Peyer's patch (tissue), 4 donors: Measurements from ENCODE around the gene ATP9B. TPM values are rescaled to one million over a fixed set of nuclear protein-coding genes. Genes with fewer than 3 reads are reported as not detected.

Source experiments
- DNase-seq, 3 donors: peaks; one replicate each; pipeline ENCODE4 v3.0.0-alpha.2; 2017 to 2019
- H3K27ac ChIP-seq, 4 donors: fragments of 200-600 bp; sonication (generic); one replicate each; pipeline ENCODE4 v1.5.1; 2016 to 2019
- H3K27me3 ChIP-seq, 2 donors: fragments of 200-600 bp; sonication (generic); one replicate each; pipeline ENCODE4 v1.5.1; 2019
- H3K36me3 ChIP-seq, 3 donors: fragments of 200-600 bp; sonication (generic); one replicate each; pipeline ENCODE4 v1.5.1; 2016 to 2019
- H3K4me1 ChIP-seq, 4 donors: fragments of 200-600 bp; sonication (generic); one replicate each; pipeline ENCODE4 v1.5.1; 2016 to 2019
- H3K4me3 ChIP-seq, 4 donors: fragments of 200-600 bp; sonication (generic); 1 replicate in 3 of 4; 2 replicates in 1 of 4; pipeline ENCODE4 v1.5.1; 2016 to 2019; ENCODE audit warnings: mild to moderate bottlenecking in 1 of 4
- H3K9me3 ChIP-seq, 4 donors: fragments of 200-600 bp; sonication (generic); one replicate each; pipeline ENCODE4 v1.5.1; 2016 to 2019; ENCODE audit warnings: mild to moderate bottlenecking in 1 of 4
- CTCF ChIP-seq, 6 experiments: fragments of 450-650 bp in 4 of 6; fragments of 200-600 bp in 2 of 6; sonication (generic) in 1 of 6; IDR thresholded peaks; one replicate each; pipeline ENCODE4 v1.5.1; 2017 to 2019; ENCODE audit warnings: antibody characterized with exemption in 6 of 6, mild to moderate bottlenecking in 3 of 6, moderate library complexity in 1 of 6
- POLR2A ChIP-seq, 2 donors: fragments of 450-650 bp; IDR thresholded peaks; one replicate each; pipeline ENCODE4 v1.5.1; 2017; ENCODE audit warnings: antibody characterized with exemption in 2 of 2, mild to moderate bottlenecking in 2 of 2, moderate library complexity in 2 of 2
- total RNA-seq, 4 donors: library from RNA; depleted of rRNA; stranded (reverse); fragments of >200 nt; gene quantifications; one replicate each; pipeline ENCODE4 v1.1.0, GENCODE V29; 2016

The ATP9B gene
- total RNA-seq, 4 donors from 2014 or later: 37.5 to 107 (median 61.9) TPM

GRCh38 chr18:79423211-79424007 is 354.2 kb downstream of the ATP9B start:
- H3K4me1 ChIP-seq: peaks cover 0 to 14% (median 0%) of the 10 kb centered on the region in 4 donors
- no peak overlapping the region for H3K4me3 ChIP-seq
- H3K9me3 ChIP-seq: no peaks in the 10 kb centered on the region
- no peak overlapping the region for H3K27ac ChIP-seq
- no peak for DNase-seq
- TF ChIP-seq CTCF (IDR thresholded peaks at IDR 0.05): no peak
- TF ChIP-seq POLR2A (IDR thresholded peaks at IDR 0.05): no peak
- no peaks in the 10 kb centered on the region for H3K27me3 ChIP-seq
- no peaks in the 10 kb centered on the region for H3K36me3 ChIP-seq

GRCh38 chr18:79424008-79424565 is 354.9 kb downstream of the ATP9B start:
- TF ChIP-seq CTCF (IDR thresholded peaks at IDR 0.05): no peak
- TF ChIP-seq POLR2A (IDR thresholded peaks at IDR 0.05): no peak
- DNase-seq: no peak
- no peak overlapping the region for H3K4me3 ChIP-seq
- H3K36me3 ChIP-seq: no peaks in the 10 kb centered on the region
- H3K27ac ChIP-seq: no peak overlapping the region
- no peaks in the 10 kb centered on the region for H3K27me3 ChIP-seq
- peaks cover 0 to 14% (median 0%) of the 10 kb centered on the region in 4 donors for H3K4me1 ChIP-seq
- no peaks in the 10 kb centered on the region for H3K9me3 ChIP-seq

GRCh38 chr18:79424880-79425568 is 355.8 kb downstream of the ATP9B start:
- no peak overlapping the region for H3K27ac ChIP-seq
- no peak overlapping the region for H3K4me3 ChIP-seq
- TF ChIP-seq POLR2A (IDR thresholded peaks at IDR 0.05) (no peak), CTCF (IDR thresholded peaks at IDR 0.05) (no peak)
- no peak for DNase-seq
- no peaks in the 10 kb centered on the region for H3K36me3 ChIP-seq
- no peaks in the 10 kb centered on the region for H3K27me3 ChIP-seq
- H3K9me3 ChIP-seq: no peaks in the 10 kb centered on the region
- H3K4me1 ChIP-seq: peaks cover 0 to 14% (median 0%) of the 10 kb centered on the region in 4 donors

- Histone ChIP-seq H3K27me3 (no peaks in the 10 kb centered on the region), H3K36me3 (no peaks in the 10 kb centered on the region), H3K27ac (no peak overlapping the region), H3K4me1 (peaks cover 0 to 14% (median 0%) of the 10 kb centered on the region in 4 donors), H3K9me3 (no peaks in the 10 kb centered on the region), H3K4me3 (no peak overlapping the region)
- DNase-seq: no peak
- no peak for TF ChIP-seq CTCF (IDR thresholded peaks at IDR 0.05)
- TF ChIP-seq POLR2A (IDR thresholded peaks at IDR 0.05): no peak
Observed at GRCh38 chr18:79425569-79425886, 356.3 kb downstream of the ATP9B start.

- no peak for DNase-seq
- H3K27ac ChIP-seq: no peak overlapping the region
- no peaks in the 10 kb centered on the region for H3K27me3 ChIP-seq
- H3K4me3 ChIP-seq: no peak overlapping the region
- TF ChIP-seq POLR2A (IDR thresholded peaks at IDR 0.05) (no peak), CTCF (IDR thresholded peaks at IDR 0.05) (no peak)
- no peaks in the 10 kb centered on the region for H3K36me3 ChIP-seq
- peaks cover 0 to 14% (median 0%) of the 10 kb centered on the region in 4 donors for H3K4me1 ChIP-seq
- H3K9me3 ChIP-seq: no peaks in the 10 kb centered on the region
Observed at GRCh38 chr18:79426376-79427300, 357.4 kb downstream of the ATP9B start.
